HG03442 (cell line): Measurements from ENCODE around the gene PLIN5.
"Not testable (repeated sequence)": the region's sequence is repeated elsewhere in the genome, so short reads cannot be mapped to it uniquely, and the experiment has no call there.

ENCODE experiments used
- ATAC-seq: cut with Tn5 transposase; IDR thresholded peaks from one replicate; pipeline ENCODE4 v1.9.1; 2021; ENCODE audit warnings: mild to moderate bottlenecking, moderate library complexity; ENCODE audit not compliant: unreplicated experiment

The PLIN5 gene

GRCh38 chr19:4543842-4544647 lies 9.0 kb upstream of the PLIN5 start:
- no peak for ATAC-seq

- ATAC-seq, result no peak
Observed at GRCh38 chr19:4542896-4543841, 8.1 kb upstream of the PLIN5 start.

- ATAC-seq, result not testable (repeated sequence)
Observed at GRCh38 chr19:4541806-4542145, 6.8 kb upstream of the PLIN5 start.

- ATAC-seq, result no peak
Observed at GRCh38 chr19:4541114-4541805, 6.2 kb upstream of the PLIN5 start.

GRCh38 chr19:4539693-4540581 lies 4.9 kb upstream of the PLIN5 start, which contains the start of gene LRG1:
Gene LRG1, minus strand, starts transcription at chr19:4540036. Its CDS starts 23 bp downstream, at chr19:4540013.
- no peak for ATAC-seq

GRCh38 chr19:4539169-4539692 lies 4.2 kb upstream of the PLIN5 start:
- ATAC-seq, result no peak

- ATAC-seq, result no peak
Observed at GRCh38 chr19:4538601-4538954, 3.6 kb upstream of the PLIN5 start.

- ATAC-seq, result no peak
Observed at GRCh38 chr19:4537953-4538600, 3.1 kb upstream of the PLIN5 start.

GRCh38 chr19:4536798-4537197 lies 1.8 kb upstream of the PLIN5 start:
- no peak for ATAC-seq

GRCh38 chr19:4533835-4534424 lies 1.1 kb downstream of the PLIN5 start:
- no peak for ATAC-seq

- ATAC-seq, result no peak
Observed at GRCh38 chr19:4533334-4533733, 1.7 kb downstream of the PLIN5 start.

- ATAC-seq, result no peak
Observed at GRCh38 chr19:4531562-4532165, 3.4 kb downstream of the PLIN5 start.

- ATAC-seq, result no peak
Observed at GRCh38 chr19:4529924-4530522, 5.0 kb downstream of the PLIN5 start.

GRCh38 chr19:4528843-4529242 lies 6.2 kb downstream of the PLIN5 start:
- ATAC-seq, result no peak

GRCh38 chr19:4527377-4527776 lies 7.6 kb downstream of the PLIN5 start:
- not testable (repeated sequence) for ATAC-seq

GRCh38 chr19:4525563-4526002 lies 9.4 kb downstream of the PLIN5 start:
- ATAC-seq, result no peak

- ATAC-seq, result no peak
Observed at GRCh38 chr19:4524808-4525562, 10.0 kb downstream of the PLIN5 start.
